ENCODE data around the gene MVB12B.

DNA sequence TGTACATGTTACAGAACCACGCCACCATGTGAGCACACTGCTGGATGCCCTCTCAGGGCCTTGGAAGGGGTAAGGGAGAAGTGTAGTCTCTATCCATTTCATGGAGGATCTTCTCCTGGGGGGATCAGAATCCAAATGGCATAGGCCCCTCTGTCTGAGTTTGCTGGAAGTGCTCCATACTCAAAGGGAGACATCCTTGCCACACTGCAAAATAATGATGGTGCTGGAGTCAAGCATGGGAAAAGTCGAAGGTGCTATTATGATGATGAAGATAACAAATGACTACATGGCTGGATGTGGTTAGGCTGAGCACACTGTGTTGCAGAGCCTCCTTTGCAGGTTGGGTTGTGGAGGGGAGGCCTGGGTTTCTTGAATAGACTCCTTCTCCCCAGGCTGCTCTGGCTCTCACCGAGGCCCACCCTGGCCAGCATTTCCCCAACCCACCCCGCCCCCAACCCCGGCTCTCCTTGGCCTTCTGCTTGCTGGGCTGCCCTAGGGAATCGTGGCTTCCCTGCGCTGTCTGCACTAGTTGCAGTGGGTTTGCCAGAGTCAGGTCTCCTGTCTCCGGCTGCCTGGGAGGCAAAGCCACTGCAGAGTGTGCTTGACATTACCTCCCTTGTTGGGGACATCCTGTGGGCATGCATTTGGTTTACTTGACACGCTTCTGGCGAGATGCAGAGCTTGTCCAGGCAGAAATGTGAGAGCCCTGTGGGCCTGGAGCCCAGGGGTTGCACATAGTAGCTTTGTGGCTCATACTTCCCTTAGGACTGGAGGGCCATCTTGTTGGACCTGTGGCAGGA lies 3.0 kb downstream of the MVB12B start:
- TF ChIP-seq, protein P1, sequence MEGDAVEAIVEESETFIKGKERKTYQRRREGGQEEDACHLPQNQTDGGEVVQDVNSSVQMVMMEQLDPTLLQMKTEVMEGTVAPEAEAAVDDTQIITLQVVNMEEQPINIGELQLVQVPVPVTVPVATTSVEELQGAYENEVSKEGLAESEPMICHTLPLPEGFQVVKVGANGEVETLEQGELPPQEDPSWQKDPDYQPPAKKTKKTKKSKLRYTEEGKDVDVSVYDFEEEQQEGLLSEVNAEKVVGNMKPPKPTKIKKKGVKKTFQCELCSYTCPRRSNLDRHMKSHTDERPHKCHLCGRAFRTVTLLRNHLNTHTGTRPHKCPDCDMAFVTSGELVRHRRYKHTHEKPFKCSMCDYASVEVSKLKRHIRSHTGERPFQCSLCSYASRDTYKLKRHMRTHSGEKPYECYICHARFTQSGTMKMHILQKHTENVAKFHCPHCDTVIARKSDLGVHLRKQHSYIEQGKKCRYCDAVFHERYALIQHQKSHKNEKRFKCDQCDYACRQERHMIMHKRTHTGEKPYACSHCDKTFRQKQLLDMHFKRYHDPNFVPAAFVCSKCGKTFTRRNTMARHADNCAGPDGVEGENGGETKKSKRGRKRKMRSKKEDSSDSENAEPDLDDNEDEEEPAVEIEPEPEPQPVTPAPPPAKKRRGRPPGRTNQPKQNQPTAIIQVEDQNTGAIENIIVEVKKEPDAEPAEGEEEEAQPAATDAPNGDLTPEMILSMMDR (conservative IDR thresholded peaks at IDR 0.05; ENCODE audit: low read depth, low read length), result no peak
- no peak for TF ChIP-seq RAD21 (IDR thresholded peaks at IDR 0.05; ENCODE audit: low read length)
